Left lung (tissue), 10 donors: ENCODE data around the gene HMCN1. TPM values are rescaled to one million over a fixed set of nuclear protein-coding genes. Genes with fewer than 3 reads are reported as not detected.
"Not testable (repeated sequence)": the region's sequence is repeated elsewhere in the genome, so short reads cannot be mapped to it uniquely, and the experiment has no call there.

Experiments used
- ATAC-seq: fragments of 200-7000 bp; cut with Tn5 transposase; one replicate; pipeline ENCODE4 v1.9.1; 2020; ENCODE audit warnings: moderate library complexity
- DNase-seq, 4 donors: peaks; one replicate each; pipeline ENCODE4 v3.0.0-alpha.2; 2013 to 2020
- H3K27ac ChIP-seq, 2 donors: fragments of 200-600 bp; sonication (generic) in 1 of 2; one replicate each; pipeline versions ENCODE4 v1.5.0 to v1.8.0; 2020 to 2021
- H3K27me3 ChIP-seq, 2 donors: fragments of 200-600 bp; sonication (generic) in 1 of 2; one replicate each; pipeline versions ENCODE4 v1.5.0 to v1.8.0; 2020 to 2021
- H3K36me3 ChIP-seq, 2 donors: fragments of 200-600 bp; sonication (generic) in 1 of 2; one replicate each; pipeline versions ENCODE4 v1.5.0 to v1.8.0; 2020 to 2021
- H3K4me1 ChIP-seq, 2 donors: fragments of 200-600 bp; one replicate each; pipeline ENCODE4 v1.8.0; 2021
- H3K4me3 ChIP-seq, 2 donors: fragments of 200-600 bp; sonication (generic) in 1 of 2; one replicate each; pipeline versions ENCODE4 v1.5.0 to v1.8.0; 2020 to 2021; ENCODE audit warnings: mild to moderate bottlenecking in 1 of 2
- H3K9me3 ChIP-seq, 2 donors: fragments of 200-600 bp; sonication (generic) in 1 of 2; one replicate each; pipeline versions ENCODE4 v1.5.0 to v1.8.0; 2020 to 2021
- intact Hi-C, 2 donors: fragments of 100-400 bp; cut with DNase I; formaldehyde crosslinking; loops; one replicate each; pipeline versions ENCODE4 v1.11.2 to v1.14.2; 2022
- polyA plus RNA-seq, 6 donors: library from polyadenylated mRNA; unstranded; fragments of 120-200 nt; gene quantifications; one replicate each; pipeline ENCODE4 v1.2.1, GENCODE V29; 2013; ENCODE audit not compliant: insufficient read length in 6 of 6
- total RNA-seq, 2 donors: library from RNA; stranded (reverse); fragmentation: NEBNext Ultra II Directional; extraction: Animal tissue kit (Norgen Biotek cat#: 25700); gene quantifications; one replicate each; pipeline ENCODE4 v1.2.1, GENCODE V29; 2021
- TF ChIP-seq, protein P1 (sequence below), 2 donors: fragments of 200-600 bp; sonication (generic) in 1 of 2; IDR thresholded peaks; one replicate each; pipeline versions ENCODE4 v1.5.0 to v1.8.0; 2021; ENCODE audit warnings: antibody characterized with exemption in 2 of 2
- donor health status: DM: no; HTN: yes; CAD: no.
- donor health status: DM: no; HTN: no; CAD: no.

Gene HMCN1
- total and polyA plus RNA-seq, 8 donors: 24.0 to 91.0 (median 48.7) TPM

DNA sequence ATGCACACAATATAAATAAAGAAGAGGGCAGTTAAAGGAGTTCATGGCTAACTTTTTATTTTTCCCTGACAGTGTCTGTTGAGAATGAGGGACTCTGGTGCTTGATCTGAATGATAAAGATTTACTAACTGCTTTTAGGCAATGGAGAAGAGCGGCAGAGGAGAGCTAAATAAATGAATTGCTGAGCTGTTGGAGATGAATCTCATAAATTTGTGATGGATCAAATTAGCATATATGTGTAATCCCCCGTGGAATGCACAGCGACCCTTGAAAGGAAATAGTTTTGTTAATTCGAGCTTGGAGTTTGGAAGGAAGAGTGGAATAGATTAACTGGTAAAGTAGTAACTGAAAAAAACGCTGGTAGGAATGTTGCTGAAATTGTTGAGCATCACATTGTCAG lies 40.2 kb downstream of the HMCN1 start:
- Histone ChIP-seq H3K27ac (no peak overlapping the region), H3K27me3 (no peaks in the 10 kb centered on the region), H3K4me1 (no peaks in the 10 kb centered on the region), H3K4me3 (no peak overlapping the region), H3K36me3 (no peaks in the 10 kb centered on the region), H3K9me3 (no peaks in the 10 kb centered on the region)
- TF ChIP-seq, protein P1, sequence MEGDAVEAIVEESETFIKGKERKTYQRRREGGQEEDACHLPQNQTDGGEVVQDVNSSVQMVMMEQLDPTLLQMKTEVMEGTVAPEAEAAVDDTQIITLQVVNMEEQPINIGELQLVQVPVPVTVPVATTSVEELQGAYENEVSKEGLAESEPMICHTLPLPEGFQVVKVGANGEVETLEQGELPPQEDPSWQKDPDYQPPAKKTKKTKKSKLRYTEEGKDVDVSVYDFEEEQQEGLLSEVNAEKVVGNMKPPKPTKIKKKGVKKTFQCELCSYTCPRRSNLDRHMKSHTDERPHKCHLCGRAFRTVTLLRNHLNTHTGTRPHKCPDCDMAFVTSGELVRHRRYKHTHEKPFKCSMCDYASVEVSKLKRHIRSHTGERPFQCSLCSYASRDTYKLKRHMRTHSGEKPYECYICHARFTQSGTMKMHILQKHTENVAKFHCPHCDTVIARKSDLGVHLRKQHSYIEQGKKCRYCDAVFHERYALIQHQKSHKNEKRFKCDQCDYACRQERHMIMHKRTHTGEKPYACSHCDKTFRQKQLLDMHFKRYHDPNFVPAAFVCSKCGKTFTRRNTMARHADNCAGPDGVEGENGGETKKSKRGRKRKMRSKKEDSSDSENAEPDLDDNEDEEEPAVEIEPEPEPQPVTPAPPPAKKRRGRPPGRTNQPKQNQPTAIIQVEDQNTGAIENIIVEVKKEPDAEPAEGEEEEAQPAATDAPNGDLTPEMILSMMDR (IDR thresholded peaks at IDR 0.05): no peak
- intact Hi-C loops: no loop called here
- DNase-seq (no peak), ATAC-seq (no peak)

DNA sequence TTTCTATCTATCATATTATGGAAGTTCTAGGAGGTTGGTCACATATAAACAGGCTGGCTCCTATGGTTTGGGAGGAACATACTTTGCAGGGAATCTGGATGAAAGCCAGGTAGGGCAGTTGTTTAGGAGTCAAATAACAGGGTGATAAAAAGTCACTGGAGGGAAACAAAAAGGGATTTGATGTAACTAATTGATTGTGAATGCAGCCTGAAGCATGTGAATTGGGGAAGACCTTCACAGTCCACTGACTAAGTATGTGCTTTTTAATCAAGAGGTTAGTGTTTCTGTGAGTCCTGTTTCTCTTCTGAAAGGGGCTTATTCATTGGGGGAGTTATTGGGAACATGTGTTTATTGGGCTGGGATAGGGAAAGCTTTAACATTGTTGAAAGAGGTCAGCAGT lies 41.3 kb downstream of the HMCN1 start:
- Histone ChIP-seq H3K4me3 (no peak overlapping the region), H3K27me3 (no peaks in the 10 kb centered on the region), H3K9me3 (no peaks in the 10 kb centered on the region), H3K4me1 (no peaks in the 10 kb centered on the region), H3K36me3 (no peaks in the 10 kb centered on the region), H3K27ac (no peak overlapping the region)
- DNase-seq: no peak
- intact Hi-C loops: no loop called here
- TF ChIP-seq, protein P1 (IDR thresholded peaks at IDR 0.05): no peak
- ATAC-seq: no peak

DNA sequence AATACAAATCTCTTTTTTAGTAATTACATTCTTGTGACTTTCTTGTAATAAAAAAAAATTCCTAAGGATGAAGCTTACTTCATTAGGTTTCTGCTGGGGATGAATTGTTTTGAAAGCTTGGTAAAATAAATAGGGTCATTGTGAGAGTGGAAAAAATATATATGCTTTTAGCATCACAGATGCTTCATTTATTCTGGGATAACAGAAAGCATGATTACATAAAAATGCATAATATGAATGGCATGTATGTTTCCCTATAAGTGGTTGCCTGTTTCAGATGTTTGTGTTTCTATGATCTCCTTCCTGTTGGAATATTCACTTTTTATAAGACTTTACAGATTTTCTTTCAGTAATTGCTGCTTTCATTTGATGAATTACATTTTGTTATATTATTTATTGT lies 42.3 kb downstream of the HMCN1 start:
- H3K36me3 ChIP-seq: no peaks in the 10 kb centered on the region
- TF ChIP-seq, protein P1 (IDR thresholded peaks at IDR 0.05): no peak
- H3K4me1 ChIP-seq: no peaks in the 10 kb centered on the region
- H3K4me3 ChIP-seq: no peak overlapping the region
- intact Hi-C loops: no loop called here
- H3K9me3 ChIP-seq: no peaks in the 10 kb centered on the region
- no peak for DNase-seq
- no peak for ATAC-seq
- no peaks in the 10 kb centered on the region for H3K27me3 ChIP-seq
- H3K27ac ChIP-seq: no peak overlapping the region

DNA sequence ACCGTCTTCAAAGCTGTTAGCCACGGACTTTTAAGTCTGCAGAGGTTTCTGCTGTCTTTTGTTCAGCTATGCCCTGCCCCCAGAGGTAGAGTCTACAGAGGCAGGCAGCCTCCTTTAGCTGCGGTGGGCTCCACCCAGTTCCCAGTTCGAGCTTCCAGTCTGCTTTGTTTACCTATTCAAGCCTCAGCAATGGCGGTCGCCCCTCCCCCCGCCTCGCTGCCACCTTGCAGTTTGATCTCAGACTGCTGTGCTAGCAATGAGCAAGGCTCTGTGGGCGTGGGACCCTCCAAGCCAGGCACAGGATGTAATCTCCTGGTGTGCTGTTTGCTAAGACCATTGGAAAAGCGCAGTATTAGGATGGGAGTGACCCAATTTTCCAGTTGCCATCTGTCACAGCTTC lies 49.7 kb downstream of the HMCN1 start:
- intact Hi-C loops, H3K36me3 ChIP-seq, ATAC-seq: not testable (repeated sequence)

DNA sequence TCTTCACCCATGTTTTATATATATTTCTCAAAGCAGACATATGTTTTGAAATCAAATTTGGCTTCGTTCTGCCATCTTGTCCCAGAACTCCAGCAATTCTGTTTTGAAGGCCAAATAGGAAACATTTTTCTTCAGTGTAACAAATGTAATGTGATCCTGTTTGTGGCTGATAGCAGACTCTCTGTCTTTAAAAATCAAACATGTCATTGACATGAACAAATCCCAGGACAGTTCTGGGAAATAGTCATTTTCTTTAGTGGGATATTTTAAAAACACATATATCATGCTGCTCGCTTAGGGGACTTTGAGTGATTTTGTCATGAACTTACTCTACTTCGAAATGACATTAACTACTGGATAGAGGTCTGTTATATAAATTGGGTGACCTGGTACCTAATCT lies 51.4 kb downstream of the HMCN1 start:
- intact Hi-C loops: no loop called here
- Histone ChIP-seq H3K27ac (no peak overlapping the region), H3K36me3 (no peaks in the 10 kb centered on the region), H3K9me3 (no peaks in the 10 kb centered on the region), H3K27me3 (no peaks in the 10 kb centered on the region), H3K4me1 (peaks cover 0 to 2% of the 10 kb centered on the region in 2 donors), H3K4me3 (no peak overlapping the region)
- DNase-seq (no peak), ATAC-seq (no peak)
- TF ChIP-seq, protein P1 (IDR thresholded peaks at IDR 0.05): no peak

More for the DNA sequence above, 49.7 kb downstream of the HMCN1 start:
- H3K27ac ChIP-seq, H3K4me3 ChIP-seq, H3K27me3 ChIP-seq, H3K4me1 ChIP-seq, H3K9me3 ChIP-seq: not testable (repeated sequence)
- peak in 1 of 4 donors; percentile 56 for DNase-seq

DNA sequence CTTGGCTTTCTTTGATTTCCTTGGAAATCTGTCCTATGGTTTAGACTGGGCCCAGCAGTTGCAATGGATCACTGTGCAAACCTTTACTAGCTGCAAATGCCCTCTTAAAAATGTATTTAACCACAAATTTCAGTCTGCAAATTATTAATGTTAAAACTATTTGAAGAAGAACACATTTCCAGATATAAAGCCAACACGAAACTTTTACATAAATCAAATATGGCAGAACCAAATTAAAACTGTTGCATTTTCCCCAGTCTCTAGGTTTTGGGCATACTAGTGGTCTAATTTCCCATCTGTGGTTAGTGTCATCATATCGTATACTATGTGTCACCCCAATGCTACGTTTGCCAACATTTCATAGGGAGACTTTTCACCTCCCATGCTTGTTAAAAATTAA lies 52.3 kb downstream of the HMCN1 start:
- DNase-seq: no peak
- Histone ChIP-seq H3K27me3 (no peaks in the 10 kb centered on the region), H3K27ac (no peak overlapping the region), H3K4me3 (no peak overlapping the region), H3K36me3 (no peaks in the 10 kb centered on the region), H3K9me3 (no peaks in the 10 kb centered on the region), H3K4me1 (peaks cover 0 to 2% of the 10 kb centered on the region in 2 donors)
- TF ChIP-seq, protein P1 (IDR thresholded peaks at IDR 0.05): no peak
- ATAC-seq: no peak
- intact Hi-C loops: no loop called here
